Glomerular visceral epithelial cell (primary cell): Measurements from ENCODE around the gene CSTPP1.
A peak's percentile ranks its signal among the peaks of the same experiment; 100 is the strongest.
"Not testable (repeated sequence)": the region's sequence is repeated elsewhere in the genome, so short reads cannot be mapped to it uniquely, and the experiment has no call there.

Experiments used
- DNase-seq: peaks from one replicate; pipeline ENCODE4 v3.0.0-alpha.2; 2016; ENCODE audit errors: extremely low spot score

Gene CSTPP1

DNA sequence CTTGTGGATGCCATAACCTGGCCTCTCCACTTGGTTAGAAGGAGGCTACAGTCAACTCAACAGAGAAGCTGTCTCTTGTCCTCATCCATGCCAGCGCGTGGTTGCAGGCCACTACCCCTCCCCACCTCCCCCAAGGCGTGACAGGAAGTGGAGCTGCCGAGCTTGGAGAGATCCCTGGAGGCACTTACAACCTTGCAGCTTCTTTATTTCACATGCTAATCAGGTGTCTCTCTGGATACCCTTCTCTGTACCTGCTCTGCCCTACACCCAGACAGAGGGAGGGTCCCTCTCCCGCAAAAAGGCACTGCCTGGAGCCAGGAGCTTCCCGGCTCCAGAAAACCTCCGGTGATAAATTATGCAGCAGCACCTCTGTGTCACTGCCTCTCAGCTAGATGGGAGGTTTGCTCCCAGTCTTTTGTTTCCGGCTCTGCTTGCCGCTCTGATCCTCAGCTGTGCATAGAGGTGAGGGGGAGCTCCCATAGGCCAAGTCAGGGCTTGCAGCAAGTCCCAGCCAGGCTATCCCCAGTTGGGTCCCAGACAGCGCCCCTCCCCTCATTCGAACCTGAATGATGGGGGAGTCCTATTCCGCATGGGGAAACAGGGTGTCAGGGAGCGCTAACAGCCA is 23.9 kb upstream of the CSTPP1 start:
- DNase-seq, result peak; percentile 41

DNA sequence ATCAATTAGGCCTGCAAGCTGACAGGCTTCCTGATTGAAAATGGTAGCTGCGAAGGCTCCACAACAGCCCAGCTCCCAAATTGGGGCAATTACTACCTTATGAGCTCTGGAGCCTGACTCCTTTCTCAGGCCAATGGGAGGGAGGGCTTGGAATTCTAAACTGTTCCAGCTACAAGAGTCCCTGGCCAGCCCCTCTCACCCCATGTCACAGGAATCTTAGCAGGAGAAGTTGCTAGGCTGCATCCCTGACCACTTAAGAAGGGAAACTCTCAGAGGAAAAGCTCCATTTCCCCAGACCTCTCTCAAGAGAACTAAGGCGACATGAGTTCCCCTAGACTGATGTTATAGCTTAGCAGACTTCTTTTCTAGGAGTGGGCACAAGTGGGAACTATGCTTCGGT is 23.1 kb upstream of the CSTPP1 start:
- no peak for DNase-seq

DNA sequence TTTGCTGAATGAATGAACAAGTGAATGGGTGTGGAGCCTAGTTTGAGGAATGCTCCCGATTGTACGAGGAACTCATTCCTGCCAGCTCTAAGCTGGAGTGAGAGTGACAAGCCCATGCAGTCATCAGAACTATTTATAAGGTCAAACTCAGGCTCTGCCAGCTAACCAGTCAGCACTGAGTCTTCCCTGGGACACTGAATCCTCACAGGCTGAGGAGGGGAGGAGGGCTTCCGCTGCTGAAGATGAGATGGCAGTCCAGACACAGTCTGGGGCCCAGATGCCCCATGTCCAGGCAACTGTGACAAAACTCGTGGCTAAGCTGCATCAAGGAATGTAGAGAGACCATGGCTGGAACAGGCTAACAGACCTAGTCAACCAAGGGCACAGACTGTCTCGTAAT is 22.2 kb upstream of the CSTPP1 start:
- peak; percentile 91 for DNase-seq

DNA sequence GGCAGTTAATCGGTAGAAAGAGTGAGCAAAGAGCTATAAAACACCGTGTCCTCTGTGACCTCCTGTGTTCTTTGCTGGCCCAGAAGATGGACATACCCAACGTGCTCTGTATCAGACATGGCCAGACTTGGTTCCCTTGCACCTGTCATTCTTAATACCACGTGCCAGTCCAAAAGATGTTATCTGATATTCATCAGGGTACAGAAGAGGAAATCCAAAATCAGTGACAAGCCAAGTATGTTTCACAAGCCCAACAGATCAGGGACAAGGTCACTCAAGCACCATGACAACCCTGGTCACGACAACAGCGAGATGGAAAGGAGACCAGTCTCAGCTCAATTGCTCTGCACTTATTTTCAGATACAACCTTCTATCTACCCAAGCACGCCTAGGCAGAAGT is 21.7 kb upstream of the CSTPP1 start:
- DNase-seq, result no peak

DNA sequence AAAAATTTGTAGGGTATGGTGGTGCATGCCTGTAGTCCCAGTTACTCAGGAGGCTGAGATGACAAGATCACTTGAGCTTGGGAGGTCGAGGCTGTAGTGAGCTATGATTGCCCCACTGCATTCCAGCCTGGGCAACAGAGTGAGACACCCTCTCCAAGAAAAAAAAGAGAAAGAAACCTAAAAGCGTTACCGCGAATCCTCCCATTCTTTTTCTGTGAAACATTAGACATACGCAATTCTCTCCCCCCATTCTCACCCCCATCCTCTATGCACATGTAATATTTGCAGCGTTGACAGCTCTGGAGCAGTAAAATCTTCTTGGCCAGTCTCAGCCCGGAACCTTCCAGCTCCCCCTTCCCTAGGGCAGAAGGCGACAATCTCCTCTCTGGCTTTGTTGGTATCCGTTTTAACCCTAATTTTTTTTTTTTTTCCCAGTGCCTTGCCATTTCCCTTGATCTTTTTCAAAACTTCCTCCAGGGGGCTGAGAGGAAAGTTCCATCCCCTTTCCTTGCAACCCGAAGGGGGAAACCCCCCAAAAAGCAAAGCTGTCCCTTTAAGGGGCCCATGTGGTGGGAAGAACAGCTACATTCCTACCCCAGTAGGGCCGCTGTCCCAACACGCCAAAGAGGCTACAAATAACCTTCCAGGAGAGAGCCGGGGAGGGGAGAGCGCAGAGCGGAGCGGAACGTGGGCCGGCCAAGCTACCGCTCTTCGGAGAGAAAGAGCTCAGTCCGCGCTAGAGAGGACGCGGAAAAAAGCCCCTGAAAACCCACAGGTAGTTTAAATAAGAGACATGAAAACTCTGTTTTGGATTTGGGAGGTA is 20.1 kb upstream of the CSTPP1 start:
- peak; percentile 76 for DNase-seq

DNA sequence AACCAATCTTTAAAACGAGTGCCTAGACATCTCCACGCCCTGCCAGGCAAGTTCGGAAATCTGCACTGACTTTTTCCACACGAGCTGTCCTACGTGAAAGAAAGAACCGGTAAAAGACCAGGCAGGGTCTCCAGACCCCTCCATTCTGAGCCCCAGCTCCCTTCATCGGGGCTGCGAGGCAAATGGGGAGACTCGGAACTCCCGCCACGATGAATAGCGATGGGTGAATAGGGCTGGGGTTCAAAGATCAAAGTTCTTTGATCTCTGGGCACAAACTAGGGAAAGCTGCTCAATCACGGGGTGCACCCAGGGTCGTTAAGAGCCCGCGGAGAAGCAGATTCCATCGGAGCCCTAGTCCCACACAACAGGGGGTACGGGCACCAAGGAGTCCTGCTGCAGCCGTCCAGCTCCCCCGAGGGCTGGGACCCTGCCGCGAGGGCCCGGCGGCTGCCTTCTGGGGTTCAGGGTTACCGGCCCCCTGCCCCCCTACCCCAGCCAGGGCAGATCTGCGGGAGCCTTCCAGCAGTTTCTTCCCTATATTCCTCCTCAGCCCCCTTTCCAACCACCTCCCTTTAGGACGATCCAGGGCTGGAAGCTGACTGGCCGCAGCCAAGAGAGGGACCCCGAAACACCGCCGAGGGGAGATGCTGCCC is 19.3 kb upstream of the CSTPP1 start:
- no peak for DNase-seq

DNA sequence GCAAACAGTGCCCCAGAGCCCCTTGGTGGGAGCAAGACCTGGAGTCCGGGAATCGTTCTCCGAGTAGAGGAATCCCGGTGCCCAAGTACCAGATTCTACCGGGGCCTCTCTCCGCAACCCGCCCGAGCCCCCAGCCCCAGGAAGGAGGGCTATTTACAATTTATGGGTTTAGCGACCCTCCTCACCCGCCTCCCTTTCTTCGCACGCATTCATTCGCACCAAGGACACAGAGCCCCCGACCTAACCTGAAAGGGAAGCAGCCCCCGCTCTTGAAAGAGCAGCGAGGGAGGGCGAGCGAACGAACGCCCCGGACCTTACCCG is 18.8 kb upstream of the CSTPP1 start:
- DNase-seq, result no peak

DNA sequence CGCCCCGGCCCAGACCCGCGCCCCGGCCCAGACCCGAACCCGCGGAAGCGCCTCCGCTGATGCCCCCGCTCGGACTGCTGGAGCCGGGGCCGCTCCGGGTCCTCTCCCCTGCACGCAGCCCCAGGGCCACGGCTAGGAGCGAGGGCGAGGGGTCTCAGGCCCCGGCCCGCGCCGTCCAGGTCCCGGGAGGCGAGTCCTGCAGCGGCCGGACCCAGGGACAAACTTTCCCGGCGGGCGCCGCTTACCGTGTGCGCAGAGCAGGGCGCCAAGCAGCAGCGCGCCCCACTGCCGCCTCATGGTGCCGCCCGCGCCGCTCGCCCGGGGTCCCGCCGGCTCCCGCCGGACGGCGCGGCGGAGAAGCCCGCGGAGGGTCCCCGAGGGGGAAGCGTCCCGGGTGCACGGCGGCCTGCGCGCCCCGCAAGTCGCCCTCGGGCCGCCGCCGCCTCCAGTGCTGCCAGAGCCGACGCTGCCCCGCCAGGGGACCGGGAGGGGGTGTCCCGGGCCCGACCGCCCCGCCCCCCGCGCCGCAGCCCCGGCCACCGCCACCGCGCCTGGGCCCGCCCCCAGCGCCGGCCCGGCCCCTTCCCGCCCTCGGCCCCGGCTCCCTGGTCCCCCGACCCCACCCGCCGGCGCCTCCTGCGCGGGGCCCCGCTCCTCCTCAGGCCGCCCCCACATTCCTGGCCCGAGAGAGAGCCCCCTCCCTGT is 18.3 kb upstream of the CSTPP1 start, which contains the start of gene LRP4:
Gene LRP4 (minus strand): TSS at position 468 of the 705 bp plus-strand sequence. CDS start 171 bp downstream, at position 297.
- peak; percentile 58 for DNase-seq

DNA sequence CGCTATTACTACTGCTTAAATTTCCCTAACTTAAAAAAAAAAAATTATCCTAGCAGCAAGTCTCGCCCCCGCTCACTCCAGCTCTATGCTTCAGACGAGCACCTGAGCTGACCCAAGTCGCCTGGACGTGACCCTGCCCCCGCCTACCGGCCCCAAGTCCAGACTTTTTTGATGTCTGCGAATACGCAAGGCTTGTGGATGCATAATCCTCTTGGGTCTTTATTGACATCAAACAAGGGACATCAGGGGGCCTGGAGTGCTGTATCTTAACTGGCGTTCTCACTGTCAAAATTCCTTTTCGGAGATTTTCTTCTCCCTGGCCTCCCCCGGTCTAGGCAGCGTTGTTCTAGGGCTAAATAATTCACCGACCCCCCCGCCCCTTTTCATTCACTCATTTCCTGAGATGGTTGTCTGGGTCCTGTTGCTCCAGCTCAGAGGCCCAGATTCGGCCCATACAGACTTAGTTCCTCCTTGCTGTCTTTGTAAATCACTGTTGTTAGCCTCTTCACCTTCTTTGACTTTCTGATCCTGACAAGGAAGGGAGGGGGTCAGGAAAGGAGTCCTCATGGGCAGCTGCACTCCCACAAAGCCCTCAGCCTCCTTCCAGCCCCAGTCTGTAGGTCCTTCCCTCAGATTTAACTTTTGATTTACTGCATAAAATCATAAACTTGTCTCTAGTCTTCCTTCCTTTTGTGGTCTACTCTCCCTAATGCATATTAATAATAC is 17.6 kb upstream of the CSTPP1 start:
- DNase-seq, result no peak

DNA sequence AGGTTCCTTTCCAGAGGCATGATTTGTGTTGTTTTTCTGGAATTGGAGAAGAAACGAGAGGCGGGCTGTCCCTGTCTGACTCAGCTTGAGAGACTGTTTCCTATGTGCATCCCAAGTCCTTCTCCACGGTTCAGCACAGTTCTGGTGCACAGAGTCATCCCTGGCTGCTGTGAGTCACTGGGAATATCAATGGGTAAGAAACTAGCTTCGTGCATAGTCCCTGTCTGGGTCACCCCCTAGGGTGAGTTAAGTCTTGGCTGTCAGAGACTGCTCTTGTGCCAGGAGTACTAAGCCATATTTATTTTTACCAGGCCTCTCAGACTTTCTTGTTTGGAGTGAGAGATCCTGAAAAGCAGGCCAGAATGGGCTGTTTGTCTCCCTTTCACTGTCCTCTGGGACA is 15.8 kb upstream of the CSTPP1 start:
- peak; percentile 94 for DNase-seq

DNA sequence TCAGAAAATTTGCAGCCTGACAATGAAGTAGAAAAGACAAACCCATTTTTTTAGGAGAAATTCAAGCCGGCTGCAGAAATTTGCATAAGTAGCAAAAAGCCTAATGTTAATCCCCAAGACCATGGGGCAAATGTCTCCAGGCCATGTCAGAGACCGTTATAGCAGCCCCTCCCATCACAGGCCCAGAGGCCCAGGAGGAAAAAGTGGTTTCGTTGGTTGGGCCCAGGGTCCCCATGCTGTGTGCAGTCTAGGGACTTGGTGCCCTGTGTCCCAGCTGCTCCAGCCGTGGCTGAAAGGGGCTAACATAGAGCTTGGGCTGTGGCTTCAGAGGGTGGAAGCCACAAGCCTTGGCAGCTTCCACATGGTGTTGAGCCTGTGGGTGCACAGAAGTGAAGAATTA is 8.6 kb upstream of the CSTPP1 start:
- DNase-seq, result not testable (repeated sequence)

DNA sequence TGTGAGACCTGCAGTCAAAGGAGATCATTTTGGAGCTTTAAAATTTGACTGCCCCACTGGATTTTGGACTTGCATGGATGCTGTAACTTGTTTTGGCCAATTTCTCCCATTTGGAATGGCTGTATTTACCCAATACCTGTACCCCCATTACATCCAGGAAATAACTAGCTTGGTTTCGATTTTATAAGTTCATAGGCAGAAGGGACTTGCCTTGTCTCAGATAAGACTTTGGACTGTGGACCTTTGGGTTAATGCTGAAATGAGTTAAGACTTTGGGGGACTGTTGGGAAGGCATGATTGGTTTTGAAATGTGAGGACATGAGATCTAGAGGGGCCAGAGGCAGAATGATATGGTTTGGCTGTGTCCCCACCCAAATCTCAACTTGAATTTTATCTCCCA is 7.9 kb upstream of the CSTPP1 start:
- not testable (repeated sequence) for DNase-seq

DNA sequence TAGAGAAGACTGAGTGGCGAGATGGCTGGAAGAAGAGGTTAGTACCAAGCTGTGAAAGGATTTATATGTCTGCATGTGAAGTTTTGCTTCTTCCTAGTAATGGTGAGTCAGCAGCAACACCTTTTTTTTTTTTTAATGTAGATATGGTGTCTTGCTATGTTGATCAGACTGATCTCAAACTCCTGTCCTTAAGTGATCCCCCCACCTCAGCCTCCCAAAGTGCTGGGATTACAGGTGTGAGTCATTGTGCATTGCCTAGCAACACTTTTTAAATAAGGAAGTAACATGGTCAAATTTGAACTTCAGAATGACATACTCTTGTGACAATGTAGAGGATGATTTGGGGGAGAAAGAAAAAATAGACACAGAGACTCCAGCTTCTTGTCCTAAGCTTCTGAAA is 6.5 kb upstream of the CSTPP1 start:
- peak; percentile 87 for DNase-seq

DNA sequence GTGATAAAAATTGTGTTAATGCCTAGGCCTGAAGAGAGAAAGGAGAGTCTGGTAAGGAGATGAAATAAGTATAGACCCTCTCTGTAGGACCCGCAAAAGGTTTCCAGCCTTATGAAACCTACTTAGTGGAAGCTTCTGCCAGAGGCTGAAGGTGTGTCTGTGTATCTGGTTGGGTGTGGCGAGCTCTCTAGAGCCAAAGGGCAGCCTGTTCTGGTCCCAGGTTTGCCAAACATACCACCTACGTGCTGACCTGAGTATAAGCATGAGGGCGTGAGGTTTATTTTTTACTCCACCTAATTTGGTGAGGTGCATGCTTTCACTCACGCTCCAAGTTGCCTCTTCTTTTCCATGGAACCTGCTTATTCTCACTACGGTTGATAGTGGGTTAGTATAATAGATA is 5.6 kb downstream of the CSTPP1 start:
- no peak for DNase-seq

DNA sequence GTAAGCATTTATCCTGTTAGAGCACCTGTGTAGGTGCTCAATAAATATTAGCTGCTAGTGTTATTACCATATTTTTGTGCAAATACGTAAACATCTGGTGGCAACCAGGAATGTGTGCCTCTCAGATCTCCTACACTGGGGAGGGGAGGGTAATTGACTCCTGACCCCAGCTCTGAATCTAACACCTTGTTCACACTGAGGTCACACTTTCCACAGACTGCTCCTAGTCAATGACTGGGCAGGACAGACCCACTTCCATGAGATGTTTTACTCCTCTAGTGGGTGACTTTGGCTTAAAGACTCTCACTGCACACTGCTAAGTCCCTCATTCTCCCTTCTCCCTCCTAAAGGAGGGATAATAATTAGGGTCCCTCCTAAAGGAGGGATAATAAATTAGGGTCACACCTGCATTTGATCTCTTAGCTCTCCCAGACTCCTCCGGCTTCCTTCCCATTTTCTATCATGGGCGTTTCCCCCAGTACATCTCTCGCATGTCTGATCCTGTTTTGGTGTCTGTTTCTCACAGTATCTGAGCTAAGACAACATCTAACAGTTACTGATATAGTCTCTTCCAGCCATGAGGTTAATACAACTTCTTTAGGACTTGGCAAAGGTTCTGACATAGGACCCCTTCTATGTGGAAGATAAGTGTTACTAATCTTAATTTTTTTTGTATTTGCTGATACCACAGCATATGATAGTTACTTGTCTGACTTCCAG is 8.0 kb downstream of the CSTPP1 start:
- DNase-seq, result no peak

DNA sequence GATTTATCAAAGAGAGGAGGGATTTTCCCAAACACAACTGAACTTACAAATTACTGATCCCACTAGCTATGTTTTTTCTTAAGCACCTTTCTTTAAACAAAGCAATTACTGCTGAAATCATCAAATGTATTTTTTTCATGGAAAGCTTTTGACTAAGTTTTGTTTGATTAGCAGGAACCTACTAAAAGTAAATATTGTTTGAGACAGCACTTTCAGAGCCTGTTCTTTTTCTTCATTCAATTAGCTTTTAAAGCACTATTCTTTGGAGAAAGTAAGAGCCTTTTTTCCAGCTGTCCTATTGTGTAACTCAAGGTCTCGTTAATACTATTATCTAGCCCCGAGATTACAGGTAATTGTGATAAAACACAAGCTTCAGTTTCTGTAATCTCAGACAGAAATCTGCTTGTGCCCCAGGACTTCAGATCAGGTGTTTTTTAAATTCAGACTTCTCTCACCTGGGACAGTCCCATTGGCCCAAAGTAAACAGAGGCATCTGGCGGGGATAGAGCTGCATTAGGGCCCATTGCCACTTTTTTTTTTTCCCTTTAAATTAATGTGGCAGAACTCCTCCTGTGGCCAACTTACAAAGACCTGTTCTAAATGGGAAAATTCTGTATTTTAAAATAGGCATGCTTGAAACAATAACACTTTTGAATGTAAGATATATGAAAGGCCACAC is 11.0 kb downstream of the CSTPP1 start:
- no peak for DNase-seq

DNA sequence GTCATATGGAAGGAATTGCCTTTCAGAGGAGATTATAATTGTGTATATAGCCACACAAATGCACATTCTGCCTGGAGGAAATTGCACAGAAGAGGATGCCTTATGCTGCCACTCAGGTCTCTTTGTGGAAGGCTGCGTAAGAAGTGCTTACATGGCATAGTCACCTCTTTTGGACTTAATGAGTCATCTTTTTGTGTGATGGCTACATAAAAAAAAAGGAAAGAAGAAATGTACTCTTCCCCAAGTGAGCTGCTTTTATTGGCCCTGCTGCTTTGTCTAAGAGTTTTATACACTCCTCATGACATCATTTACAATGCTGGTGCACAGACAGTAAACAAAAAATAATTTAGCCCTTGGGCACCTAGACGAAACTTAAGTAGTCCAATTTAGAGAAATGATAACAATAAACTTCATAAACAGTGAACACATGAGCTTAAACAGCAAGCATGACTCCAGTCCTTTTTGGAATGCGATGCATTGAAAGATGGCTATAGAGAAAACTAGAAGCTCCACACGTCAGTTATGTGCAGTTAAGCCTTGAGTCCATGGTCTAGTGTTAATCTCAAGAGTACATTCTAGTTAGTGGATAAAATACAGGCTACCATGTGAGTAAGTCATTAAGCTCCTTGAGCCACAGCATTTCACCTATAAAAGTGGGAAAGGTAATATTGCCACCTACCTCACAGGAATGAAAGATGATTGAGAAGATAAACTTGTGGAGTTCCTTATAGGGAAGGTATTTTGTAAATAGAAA is 12.0 kb downstream of the CSTPP1 start:
- DNase-seq, result peak; percentile 41

DNA sequence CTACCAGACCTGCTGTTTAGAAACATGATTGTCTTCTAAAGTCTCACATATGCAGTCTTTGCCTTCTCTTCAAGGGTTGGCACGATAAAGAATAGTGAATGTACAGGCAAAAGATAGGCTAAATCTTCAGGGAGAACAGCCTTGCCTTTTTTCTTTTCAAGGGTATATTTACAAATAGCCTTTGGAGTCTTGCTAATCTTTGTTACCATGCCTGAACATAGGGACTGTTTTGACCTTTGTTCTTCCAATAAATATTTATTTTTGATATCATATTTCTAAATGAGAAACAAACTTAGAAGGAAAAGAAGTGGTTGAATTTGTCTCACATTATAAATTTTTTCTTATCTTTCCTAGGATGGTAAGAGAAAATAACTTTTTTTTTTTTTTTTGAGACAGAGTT is 12.7 kb downstream of the CSTPP1 start:
- DNase-seq, result no peak

DNA sequence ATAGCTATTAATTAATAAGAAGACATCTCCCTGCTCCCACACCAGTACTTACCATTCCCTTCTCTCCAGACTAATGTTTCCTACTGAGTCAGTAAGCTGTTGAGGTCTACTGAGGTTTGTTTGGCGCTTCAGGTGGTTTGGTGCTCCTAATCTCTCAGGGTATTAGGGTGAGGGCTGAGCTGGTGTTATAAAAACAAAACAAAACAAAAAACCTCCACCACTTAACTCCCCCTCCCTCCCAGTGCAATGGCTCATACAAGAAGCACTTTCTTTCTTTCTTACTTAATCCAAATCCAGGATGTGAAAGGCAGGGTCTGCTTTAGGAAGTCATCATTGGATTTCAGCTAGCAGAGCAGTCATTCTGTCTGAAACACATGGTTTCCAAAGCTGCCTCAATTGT is 15.3 kb downstream of the CSTPP1 start:
- DNase-seq, result no peak

DNA sequence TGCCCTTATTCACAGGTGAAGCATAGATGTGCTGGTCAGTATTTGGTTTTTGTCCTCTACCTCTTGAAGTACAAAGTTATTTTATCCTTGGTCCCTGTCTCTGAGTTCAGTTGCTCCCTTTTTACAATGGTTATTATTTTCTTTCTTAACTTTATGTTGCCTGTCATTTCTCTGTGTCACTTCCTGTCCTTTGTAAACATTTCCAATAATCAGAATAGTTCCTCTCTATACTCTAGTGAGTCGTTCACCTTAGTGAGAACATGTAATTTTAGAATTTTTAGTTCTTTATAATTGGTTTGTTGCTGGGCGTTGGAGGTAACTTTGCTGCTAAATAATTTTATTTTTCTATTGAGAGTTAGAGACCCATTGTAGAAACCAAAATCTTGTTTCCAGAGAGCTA is 16.0 kb downstream of the CSTPP1 start:
- no peak for DNase-seq
